Upper lobe of left lung (tissue), 6 donors: ENCODE data around the gene S100A13. TPM values are rescaled to one million over a fixed set of nuclear protein-coding genes. Genes with fewer than 3 reads are reported as not detected.
"Not testable (repeated sequence)": the region's sequence is repeated elsewhere in the genome, so short reads cannot be mapped to it uniquely, and the experiment has no call there.

Source experiments
- ATAC-seq, 2 donors: fragments of 200-7000 bp; cut with Tn5 transposase; one replicate each; pipeline ENCODE4 v1.9.1; 2022; ENCODE audit warnings: mild to moderate bottlenecking in 2 of 2, moderate library complexity in 2 of 2; ENCODE audit not compliant: low FRiP score in 2 of 2
- DNase-seq, 2 donors: peaks; one replicate each; pipeline ENCODE4 v3.0.0-alpha.2; 2019 to 2020
- H3K27ac ChIP-seq, 4 donors: fragments of 200-600 bp; sonication (generic); one replicate each; pipeline ENCODE4 v1.5.1; 2016 to 2019
- H3K27me3 ChIP-seq, 4 donors: fragments of 200-600 bp; sonication (generic); one replicate each; pipeline ENCODE4 v1.5.1; 2017 to 2019
- H3K36me3 ChIP-seq, 4 donors: fragments of 200-600 bp; sonication (generic); one replicate each; pipeline ENCODE4 v1.5.1; 2016 to 2019
- H3K4me1 ChIP-seq, 4 donors: fragments of 200-600 bp; sonication (generic); one replicate each; pipeline ENCODE4 v1.5.1; 2018 to 2019
- H3K4me3 ChIP-seq, 4 donors: fragments of 200-600 bp; sonication (generic); one replicate each; pipeline ENCODE4 v1.5.1; 2017 to 2019; ENCODE audit warnings: mild to moderate bottlenecking in 2 of 4, moderate library complexity in 1 of 4
- H3K9me3 ChIP-seq, 4 donors: fragments of 200-600 bp; sonication (generic); one replicate each; pipeline ENCODE4 v1.5.1; 2018 to 2019
- EP300 ChIP-seq, 4 donors: sonication (generic); formaldehyde crosslinking; IDR thresholded peaks; one replicate each; pipeline ENCODE4 v1.5.1; 2017; ENCODE audit warnings: antibody characterized with exemption in 4 of 4, control low read depth in 2 of 4
- POLR2A ChIP-seq, 4 donors: fragments of 450-650 bp; IDR thresholded peaks; one replicate each; pipeline ENCODE4 v1.5.1; 2016 to 2017; ENCODE audit warnings: antibody characterized with exemption in 4 of 4, mild to moderate bottlenecking in 2 of 4
- POLR2AphosphoS5 ChIP-seq, 2 donors: sonication (generic); formaldehyde crosslinking; IDR thresholded peaks; one replicate each; pipeline ENCODE4 v1.5.1; 2017; ENCODE audit warnings: antibody characterized with exemption in 2 of 2
- WGBS, 2 donors: methylation state at CpG; one replicate each; pipeline ENCODE4 v1.1.5; 2017 to 2018; 5-methylcytosine and 5-hydroxymethylcytosine counted together
- total RNA-seq, 6 donors: library from RNA; depleted of rRNA in 4 of 6; stranded (reverse); fragments of >200 nt in 4 of 6; gene quantifications; one replicate each; pipeline versions ENCODE4 v1.1.0 to v1.2.1, GENCODE V29; 2016 to 2021
- TF ChIP-seq, protein P1 (sequence below), 6 experiments: fragments of 450-650 bp in 4 of 6; fragments of 200-600 bp in 2 of 6; sonication (generic) in 2 of 6; IDR thresholded peaks; one replicate each; pipeline ENCODE4 v1.5.1; 2016 to 2019; ENCODE audit warnings: antibody characterized with exemption in 6 of 6
- donor health status: DM: no; HTN: no; CAD: no; lungs with moderate emphysema.
- donor health status: DM: no; HTN: yes; CAD: no; lungs with severe emphysema.

Gene S100A13
- total RNA-seq, 6 donors from 2014 or later, result 72.8 to 132 (median 86.3) TPM

DNA sequence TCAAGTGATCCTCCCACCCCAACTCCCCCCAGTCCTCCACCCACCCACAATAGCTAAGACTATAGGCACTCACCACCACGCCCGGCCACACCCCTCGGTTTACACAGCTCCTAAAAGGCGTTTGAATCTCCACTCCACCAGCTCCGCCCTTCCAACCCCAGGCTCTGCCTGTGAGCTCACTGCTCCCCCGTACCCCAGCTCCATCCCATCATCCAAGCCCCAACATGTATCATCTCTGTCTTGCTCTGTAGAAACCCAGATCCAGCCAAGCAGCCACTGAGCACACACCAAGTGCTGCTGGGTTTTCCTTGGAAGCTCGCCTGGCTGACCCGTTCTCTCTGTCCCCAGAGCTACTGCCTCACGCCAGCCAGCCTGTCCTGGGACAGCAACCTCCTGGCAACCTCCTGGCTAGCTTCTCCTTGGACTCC, 49.7 kb downstream of the S100A13 start:
- no peak overlapping the region for H3K4me3 ChIP-seq
- WGBS, 2 donors, result 53 to 58% methylated on average over 9 of the region's 9 CpGs
- H3K36me3 ChIP-seq, result no peaks in the 10 kb centered on the region
- H3K4me1 ChIP-seq, result peaks cover 6 to 11% (median 8%) of the 10 kb centered on the region in 4 donors
- no peaks in the 10 kb centered on the region for H3K27me3 ChIP-seq
- ATAC-seq (peak in 1 of 2 donors; percentile 59), DNase-seq (no peak)
- H3K27ac ChIP-seq, result no peak overlapping the region
- no peaks in the 10 kb centered on the region for H3K9me3 ChIP-seq
- no peak for TF ChIP-seq POLR2A (IDR thresholded peaks at IDR 0.05)
- no peak for TF ChIP-seq POLR2AphosphoS5 (IDR thresholded peaks at IDR 0.05)
- TF ChIP-seq, protein P1, sequence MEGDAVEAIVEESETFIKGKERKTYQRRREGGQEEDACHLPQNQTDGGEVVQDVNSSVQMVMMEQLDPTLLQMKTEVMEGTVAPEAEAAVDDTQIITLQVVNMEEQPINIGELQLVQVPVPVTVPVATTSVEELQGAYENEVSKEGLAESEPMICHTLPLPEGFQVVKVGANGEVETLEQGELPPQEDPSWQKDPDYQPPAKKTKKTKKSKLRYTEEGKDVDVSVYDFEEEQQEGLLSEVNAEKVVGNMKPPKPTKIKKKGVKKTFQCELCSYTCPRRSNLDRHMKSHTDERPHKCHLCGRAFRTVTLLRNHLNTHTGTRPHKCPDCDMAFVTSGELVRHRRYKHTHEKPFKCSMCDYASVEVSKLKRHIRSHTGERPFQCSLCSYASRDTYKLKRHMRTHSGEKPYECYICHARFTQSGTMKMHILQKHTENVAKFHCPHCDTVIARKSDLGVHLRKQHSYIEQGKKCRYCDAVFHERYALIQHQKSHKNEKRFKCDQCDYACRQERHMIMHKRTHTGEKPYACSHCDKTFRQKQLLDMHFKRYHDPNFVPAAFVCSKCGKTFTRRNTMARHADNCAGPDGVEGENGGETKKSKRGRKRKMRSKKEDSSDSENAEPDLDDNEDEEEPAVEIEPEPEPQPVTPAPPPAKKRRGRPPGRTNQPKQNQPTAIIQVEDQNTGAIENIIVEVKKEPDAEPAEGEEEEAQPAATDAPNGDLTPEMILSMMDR (IDR thresholded peaks at IDR 0.05), result no peak
- TF ChIP-seq EP300 (IDR thresholded peaks at IDR 0.05), result no peak

DNA sequence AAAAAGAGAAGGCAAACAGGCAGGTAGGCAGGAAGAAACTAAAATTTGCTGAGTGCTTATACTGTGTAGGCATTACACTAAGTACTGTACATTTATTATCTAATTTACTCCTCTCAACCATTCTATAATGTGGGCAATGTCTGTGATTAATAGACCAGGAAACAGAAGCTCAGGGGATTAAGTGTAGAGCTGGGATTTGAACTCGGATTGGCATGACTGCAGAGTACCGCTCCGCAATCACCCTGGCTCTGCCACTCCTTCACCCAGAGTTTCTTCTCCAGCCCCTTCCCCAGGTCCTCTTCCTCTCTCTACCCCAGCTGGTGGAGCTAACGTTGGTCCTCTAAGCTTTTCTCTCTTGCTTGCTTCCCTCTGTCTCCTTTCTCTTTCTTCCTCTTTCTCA, 50.2 kb downstream of the S100A13 start:
- ATAC-seq, result peak in 1 of 2 donors; percentile 5
- TF ChIP-seq POLR2AphosphoS5 (IDR thresholded peaks at IDR 0.05) (no peak), EP300 (IDR thresholded peaks at IDR 0.05) (no peak), POLR2A (IDR thresholded peaks at IDR 0.05) (no peak)
- TF ChIP-seq, protein P1 (IDR thresholded peaks at IDR 0.05), result no peak
- Histone ChIP-seq H3K36me3 (no peaks in the 10 kb centered on the region), H3K27me3 (no peaks in the 10 kb centered on the region), H3K4me3 (no peak overlapping the region), H3K4me1 (peaks cover 7 to 16% (median 12%) of the 10 kb centered on the region in 4 donors), H3K27ac (no peak overlapping the region), H3K9me3 (no peaks in the 10 kb centered on the region)
- no peak for DNase-seq
- WGBS, 2 donors, result 54 to 57% methylated on average over 4 of the region's 4 CpGs

DNA sequence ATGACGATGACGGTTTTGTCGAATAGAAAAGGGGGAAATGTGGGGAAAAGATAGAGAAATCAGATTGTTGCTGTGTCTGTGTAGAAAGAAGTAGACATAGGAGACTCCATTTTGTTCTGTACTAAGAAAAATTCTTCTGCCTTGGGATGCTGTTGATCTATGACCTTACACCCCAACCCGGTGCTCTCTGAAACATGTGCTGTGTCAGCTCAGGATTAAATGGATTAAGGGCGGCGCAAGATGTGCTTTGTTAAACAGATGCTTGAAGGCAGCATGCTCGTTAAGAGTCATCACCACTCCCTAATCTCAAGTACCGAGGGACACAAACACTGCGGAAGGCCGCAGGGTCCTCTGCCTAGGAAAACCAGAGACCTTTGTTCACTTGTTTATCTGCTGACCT, 51.8 kb downstream of the S100A13 start:
- not testable (repeated sequence) for H3K4me3 ChIP-seq, DNase-seq, H3K27me3 ChIP-seq, H3K36me3 ChIP-seq, ATAC-seq, H3K27ac ChIP-seq, H3K9me3 ChIP-seq
- H3K4me1 ChIP-seq, result peaks cover 7 to 23% (median 14%) of the 10 kb centered on the region in 4 donors
- 76 to 90% methylated on average over 10 of the region's 10 CpGs for WGBS, 2 donors

DNA sequence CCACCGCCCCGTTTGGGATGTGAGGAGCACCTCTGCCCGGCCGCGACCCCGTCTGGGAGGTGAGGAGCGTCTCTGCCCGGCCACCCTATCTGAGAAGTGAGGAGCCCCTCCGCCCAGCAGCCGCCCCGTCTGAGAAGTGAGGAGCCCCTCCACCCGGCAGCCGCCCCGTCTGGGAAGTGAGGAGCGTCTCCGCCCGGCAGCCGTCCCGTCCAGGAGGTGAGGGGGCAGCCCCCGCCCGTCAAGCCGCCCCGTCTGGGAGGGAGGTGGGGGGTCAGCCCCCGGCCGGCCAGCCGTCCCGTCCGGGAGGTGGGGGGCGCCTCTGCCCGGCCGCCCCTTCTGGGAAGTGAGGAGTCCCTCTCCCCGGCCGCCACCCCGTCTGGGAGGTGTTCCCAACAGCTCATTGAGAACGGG, 52.2 kb downstream of the S100A13 start:
- WGBS, 2 donors, result 96 to 100% methylated on average over 2 to 24 of the region's 35 CpGs
- DNase-seq, result peak in 1 of 2 donors; percentile 73
- ATAC-seq, result not testable (repeated sequence)

DNA sequence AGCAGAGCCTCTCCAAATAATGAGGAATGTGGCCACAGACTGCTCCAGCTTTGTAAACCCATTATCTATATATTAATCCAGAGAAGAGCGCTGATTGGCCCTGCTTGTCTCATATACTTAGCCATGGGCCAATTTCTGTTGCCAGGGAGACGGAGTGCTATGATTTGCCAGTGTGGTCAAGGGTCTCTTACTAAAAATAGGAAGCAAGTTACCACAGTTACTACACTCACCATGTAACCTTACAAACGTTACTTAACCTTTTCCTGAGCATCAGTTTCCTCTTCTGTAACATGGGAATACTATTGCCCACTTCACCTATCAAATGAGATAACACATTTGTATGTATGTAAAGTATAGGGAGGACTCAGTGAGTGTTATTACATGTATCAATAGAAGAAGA, 54.0 kb downstream of the S100A13 start:
- Histone ChIP-seq H3K27me3 (no peaks in the 10 kb centered on the region), H3K27ac (peak overlapping the region; percentile 56 to 73 (median 66)), H3K4me1 (peaks cover 14 to 31% (median 20%) of the 10 kb centered on the region in 4 donors), H3K9me3 (no peaks in the 10 kb centered on the region), H3K36me3 (no peaks in the 10 kb centered on the region), H3K4me3 (no peak overlapping the region)
- WGBS, 2 donors, result 60 to 64% methylated on average over 3 of the region's 3 CpGs
- no peak for TF ChIP-seq EP300 (IDR thresholded peaks at IDR 0.05)
- TF ChIP-seq POLR2A (IDR thresholded peaks at IDR 0.05), result no peak
- TF ChIP-seq, protein P1 (IDR thresholded peaks at IDR 0.05), result no peak
- TF ChIP-seq POLR2AphosphoS5 (IDR thresholded peaks at IDR 0.05), result no peak
- ATAC-seq, result no peak
- DNase-seq, result peak in 1 of 2 donors; percentile 37

More for the DNA sequence above, 52.2 kb downstream of the S100A13 start:
- H3K9me3 ChIP-seq, H3K27me3 ChIP-seq, H3K36me3 ChIP-seq, H3K4me3 ChIP-seq, H3K27ac ChIP-seq: not testable (repeated sequence)
- H3K4me1 ChIP-seq, result peaks cover 7 to 23% (median 14%) of the 10 kb centered on the region in 4 donors

DNA sequence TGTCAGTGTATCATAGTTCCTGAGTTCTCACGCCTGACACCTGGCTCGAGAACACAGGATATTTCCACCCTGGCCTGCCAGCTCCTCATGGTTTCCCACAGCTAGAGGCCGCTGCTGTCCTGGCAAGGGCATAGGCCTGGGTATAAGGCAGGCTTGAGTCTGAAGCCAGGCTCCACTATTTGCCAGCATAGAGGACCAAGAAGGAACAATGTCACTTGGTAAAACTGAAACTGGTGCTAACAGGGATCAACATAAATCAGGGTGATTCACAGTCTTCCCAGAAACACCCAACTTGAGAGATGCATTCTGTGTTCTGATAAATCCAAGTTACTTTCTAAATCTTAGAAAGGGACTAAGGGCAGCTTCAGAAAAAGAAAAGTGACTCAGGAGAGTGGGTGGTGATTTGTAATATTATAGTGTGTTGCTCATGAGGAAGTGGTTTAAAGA, 54.7 kb downstream of the S100A13 start:
- Histone ChIP-seq H3K9me3 (no peaks in the 10 kb centered on the region), H3K36me3 (no peaks in the 10 kb centered on the region), H3K27me3 (no peaks in the 10 kb centered on the region), H3K27ac (peak overlapping the region; percentile 56 to 73 (median 66)), H3K4me3 (no peak overlapping the region), H3K4me1 (peaks cover 22 to 39% (median 28%) of the 10 kb centered on the region in 4 donors)
- DNase-seq, result peak in 1 of 2 donors; percentile 93
- ATAC-seq, result peak; percentile 83 to 92
- TF ChIP-seq POLR2AphosphoS5 (IDR thresholded peaks at IDR 0.05) (peak; percentile 56 to 81), POLR2A (IDR thresholded peaks at IDR 0.05) (no peak), EP300 (IDR thresholded peaks at IDR 0.05) (no peak)
- TF ChIP-seq, protein P1 (IDR thresholded peaks at IDR 0.05), result peak; percentile 74 to 90 (median 78)
- WGBS, 2 donors, result 10 to 19% methylated on average over 3 of the region's 3 CpGs
